ENCODE measurements around the gene PCGF3.
"Not testable (repeated sequence)": the region's sequence is repeated elsewhere in the genome, so short reads cannot be mapped to it uniquely, and the experiment has no call there.

PCGF3 gene

DNA sequence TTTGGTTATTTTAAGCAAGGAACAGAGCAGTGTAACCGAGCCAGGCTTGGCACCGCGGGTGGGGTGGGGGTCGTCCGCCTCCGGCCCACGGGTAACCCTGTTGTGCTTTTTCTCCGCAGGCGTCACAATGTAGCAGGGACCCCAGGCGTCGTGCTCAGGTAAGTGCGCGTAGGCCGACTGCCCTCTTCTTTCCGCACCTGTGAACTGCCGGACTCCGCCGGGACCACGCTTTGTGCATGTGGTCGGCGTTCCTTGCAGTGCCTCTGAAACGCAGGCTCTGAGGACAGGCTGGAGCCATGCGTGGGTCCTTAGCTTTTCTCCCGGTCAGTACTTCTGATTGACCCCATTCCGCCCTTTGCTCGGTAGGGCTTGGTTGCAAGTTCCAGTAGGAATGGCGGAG lies 24.9 kb downstream of the PCGF3 start:
- intact Hi-C loops (cut with DNase I; ENCODE audit: low total_unique reads), result no loop called here
- Histone ChIP-seq H3K27ac (no peak overlapping the region), H3K4me3 (no peak overlapping the region), H3K27me3 (no peaks in the 10 kb centered on the region), H3K36me3 (peaks cover 39 to 49% (median 48%) of the 10 kb centered on the region in 3 donors), H3K9me3 (no peaks in the 10 kb centered on the region), H3K4me1 (peaks cover 0 to 12% (median 8%) of the 10 kb centered on the region in 4 donors)
- TF ChIP-seq, protein P1, sequence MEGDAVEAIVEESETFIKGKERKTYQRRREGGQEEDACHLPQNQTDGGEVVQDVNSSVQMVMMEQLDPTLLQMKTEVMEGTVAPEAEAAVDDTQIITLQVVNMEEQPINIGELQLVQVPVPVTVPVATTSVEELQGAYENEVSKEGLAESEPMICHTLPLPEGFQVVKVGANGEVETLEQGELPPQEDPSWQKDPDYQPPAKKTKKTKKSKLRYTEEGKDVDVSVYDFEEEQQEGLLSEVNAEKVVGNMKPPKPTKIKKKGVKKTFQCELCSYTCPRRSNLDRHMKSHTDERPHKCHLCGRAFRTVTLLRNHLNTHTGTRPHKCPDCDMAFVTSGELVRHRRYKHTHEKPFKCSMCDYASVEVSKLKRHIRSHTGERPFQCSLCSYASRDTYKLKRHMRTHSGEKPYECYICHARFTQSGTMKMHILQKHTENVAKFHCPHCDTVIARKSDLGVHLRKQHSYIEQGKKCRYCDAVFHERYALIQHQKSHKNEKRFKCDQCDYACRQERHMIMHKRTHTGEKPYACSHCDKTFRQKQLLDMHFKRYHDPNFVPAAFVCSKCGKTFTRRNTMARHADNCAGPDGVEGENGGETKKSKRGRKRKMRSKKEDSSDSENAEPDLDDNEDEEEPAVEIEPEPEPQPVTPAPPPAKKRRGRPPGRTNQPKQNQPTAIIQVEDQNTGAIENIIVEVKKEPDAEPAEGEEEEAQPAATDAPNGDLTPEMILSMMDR (IDR thresholded peaks at IDR 0.05), result no peak
- DNase-seq, result no peak

DNA sequence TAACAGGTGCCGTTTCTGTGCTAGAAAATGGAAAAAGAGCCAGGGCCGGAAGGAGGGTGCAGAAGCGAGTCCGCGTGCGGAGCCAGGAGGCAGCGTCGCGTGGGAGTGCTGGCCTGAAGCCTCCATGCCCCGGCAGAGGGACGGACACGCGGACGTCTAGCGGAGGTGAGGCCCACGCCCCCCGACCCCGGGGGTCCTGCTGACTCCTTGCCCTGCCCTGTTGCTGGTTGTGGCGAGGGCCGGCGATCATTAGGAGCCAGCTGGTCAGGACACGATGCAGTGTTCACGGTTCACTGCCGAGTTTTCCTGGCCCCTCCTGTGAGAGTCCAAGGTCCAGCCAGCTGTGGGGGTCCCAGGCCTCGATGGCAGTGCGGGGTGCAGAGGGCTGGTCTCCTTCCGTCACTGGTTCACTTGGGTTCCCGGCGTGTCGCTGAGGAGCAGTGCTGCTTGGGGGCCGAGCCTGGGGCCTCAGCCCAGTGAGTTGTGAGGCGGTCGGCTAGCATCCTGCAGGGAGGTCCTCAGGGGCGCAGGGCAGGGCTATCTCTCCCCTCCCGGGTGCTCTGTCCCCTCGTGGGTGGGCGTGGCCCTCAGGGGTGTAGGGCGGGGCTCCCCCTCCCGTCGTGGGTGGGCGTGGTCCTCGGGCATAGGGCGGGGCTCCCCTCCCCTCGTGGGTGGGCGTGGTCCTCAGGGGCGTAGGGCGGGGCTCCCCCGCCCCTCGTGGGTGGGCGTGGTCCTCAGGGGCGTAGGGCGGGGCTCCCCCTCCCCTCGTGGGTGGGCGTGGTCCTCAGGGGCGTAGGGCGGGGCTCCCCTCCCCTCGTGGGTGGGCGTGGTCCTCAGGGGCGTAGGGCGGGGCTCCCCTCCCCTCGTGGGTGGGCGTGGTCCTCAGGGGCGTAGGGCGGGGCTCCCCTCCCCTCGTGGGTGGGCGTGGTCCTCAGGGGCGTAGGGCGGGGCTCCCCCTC lies 25.6 kb downstream of the PCGF3 start:
- H3K9me3 ChIP-seq; DNase-seq; H3K27me3 ChIP-seq; H3K4me1 ChIP-seq; H3K4me3 ChIP-seq; intact Hi-C loops (cut with DNase I; ENCODE audit: low total_unique reads); H3K27ac ChIP-seq: not testable (repeated sequence)
- H3K36me3 ChIP-seq, result peaks cover 46 to 56% (median 55%) of the 10 kb centered on the region in 3 donors

GRCh38 chr4:731954-732353 lies 26.3 kb downstream of the PCGF3 start:
- H3K27ac ChIP-seq; intact Hi-C loops (cut with DNase I; ENCODE audit: low total_unique reads); H3K27me3 ChIP-seq; DNase-seq; H3K4me3 ChIP-seq; H3K4me1 ChIP-seq; H3K9me3 ChIP-seq: not testable (repeated sequence)
- peaks cover 48 to 61% (median 61%) of the 10 kb centered on the region in 3 donors for H3K36me3 ChIP-seq

GRCh38 chr4:732486-732885 lies 26.9 kb downstream of the PCGF3 start:
- Histone ChIP-seq H3K27me3 (no peaks in the 10 kb centered on the region), H3K9me3 (no peaks in the 10 kb centered on the region), H3K4me3 (no peak overlapping the region), H3K36me3 (peaks cover 53 to 66% (median 65%) of the 10 kb centered on the region in 3 donors), H3K4me1 (no peaks in the 10 kb centered on the region), H3K27ac (no peak overlapping the region)
- intact Hi-C loops (cut with DNase I; ENCODE audit: low total_unique reads), result no loop called here
- DNase-seq, result no peak
- TF ChIP-seq, protein P1 (IDR thresholded peaks at IDR 0.05), result no peak

GRCh38 chr4:732911-733630 lies 27.4 kb downstream of the PCGF3 start:
- Histone ChIP-seq H3K36me3 (peaks cover 59 to 72% (median 71%) of the 10 kb centered on the region in 3 donors), H3K4me3 (no peak overlapping the region), H3K27ac (no peak overlapping the region), H3K9me3 (no peaks in the 10 kb centered on the region), H3K27me3 (no peaks in the 10 kb centered on the region), H3K4me1 (no peaks in the 10 kb centered on the region)
- DNase-seq, result no peak
- TF ChIP-seq, protein P1 (IDR thresholded peaks at IDR 0.05), result no peak
- intact Hi-C loops (cut with DNase I; ENCODE audit: low total_unique reads), result no loop called here

DNA sequence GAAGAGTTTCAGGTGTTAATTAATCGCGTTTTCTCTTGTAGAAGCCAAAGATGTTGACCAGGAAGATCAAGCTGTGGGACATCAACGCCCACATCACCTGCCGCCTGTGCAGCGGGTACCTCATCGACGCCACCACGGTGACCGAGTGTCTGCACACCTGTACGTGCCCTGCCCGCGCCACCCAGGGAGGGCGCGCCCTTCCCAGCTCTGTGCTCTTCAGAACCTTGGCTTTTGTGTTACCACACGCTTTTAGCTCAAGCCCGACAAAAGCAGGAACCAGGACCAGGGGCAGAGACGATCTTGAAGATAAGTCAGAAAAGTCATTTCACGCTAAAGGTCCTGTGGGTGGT lies 28.0 kb downstream of the PCGF3 start:
- no peaks in the 10 kb centered on the region for H3K27me3 ChIP-seq
- H3K4me1 ChIP-seq, result no peaks in the 10 kb centered on the region
- H3K36me3 ChIP-seq, result peaks cover 65 to 78% (median 77%) of the 10 kb centered on the region in 3 donors
- H3K27ac ChIP-seq, result no peak overlapping the region
- intact Hi-C loops (cut with DNase I; ENCODE audit: low total_unique reads), result no loop called here
- no peak for DNase-seq
- H3K9me3 ChIP-seq, result no peaks in the 10 kb centered on the region
- no peak overlapping the region for H3K4me3 ChIP-seq
- TF ChIP-seq, protein P1 (IDR thresholded peaks at IDR 0.05), result no peak
